Ammon's horn (tissue), 1 donor: ENCODE measurements around the gene GORAB.

Experiments
- DNase-seq: peaks from one replicate; pipeline ENCODE4 v3.0.0-alpha.2; 2016; ENCODE audit warnings: low spot score

The GORAB gene

DNA sequence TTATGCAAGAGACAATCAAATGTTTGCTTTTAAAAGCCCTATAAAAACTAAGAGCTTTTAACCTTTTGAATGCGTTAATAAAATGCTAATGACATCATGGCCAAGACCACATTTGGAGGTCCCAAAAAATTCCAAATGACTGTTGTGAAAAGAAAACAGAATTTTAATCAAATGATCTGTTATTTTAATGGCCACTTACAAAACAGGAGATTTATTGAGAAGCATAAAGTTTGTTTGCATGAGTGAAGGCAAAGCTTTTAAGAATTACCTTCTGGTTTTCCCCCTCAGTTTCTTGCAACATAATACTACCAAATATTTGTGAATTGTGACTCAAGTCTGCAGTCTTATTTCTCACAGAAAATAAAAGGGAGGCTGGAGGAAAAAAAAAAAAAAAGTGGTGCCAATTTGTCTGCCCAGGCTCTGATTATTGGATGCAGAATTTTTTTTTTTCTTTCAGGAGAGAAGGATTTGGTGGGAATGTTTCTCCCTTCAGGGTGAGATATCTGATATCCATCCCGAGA, 60.7 kb downstream of the GORAB start:
- no peak for DNase-seq

- DNase-seq: no peak
Measured at GRCh38 chr1:170593173-170594011, 61.4 kb downstream of the GORAB start.

- DNase-seq: no peak
Measured at GRCh38 chr1:170594066-170594626, 62.2 kb downstream of the GORAB start.

GRCh38 chr1:170596701-170597100, 64.7 kb downstream of the GORAB start:
- DNase-seq: no peak

GRCh38 chr1:170598618-170599017, 66.7 kb downstream of the GORAB start:
- DNase-seq: no peak

DNA sequence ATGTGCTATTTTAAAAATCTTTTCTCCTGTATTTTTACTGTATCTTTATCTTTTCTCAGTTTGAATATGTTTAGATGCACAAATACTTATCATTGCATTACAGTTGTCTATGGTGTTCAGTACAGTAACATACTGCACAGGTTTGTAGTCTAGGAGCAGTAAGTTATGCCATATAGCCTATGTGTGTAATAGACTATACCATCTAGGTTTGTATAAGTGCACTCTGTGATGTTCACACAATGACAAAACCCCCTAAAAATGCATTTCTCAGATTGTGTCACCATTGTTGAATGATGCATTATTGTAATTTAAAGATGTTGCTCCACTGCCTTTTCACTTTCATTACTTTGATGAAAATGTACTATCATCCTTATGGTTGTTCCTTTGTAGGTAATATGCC, 67.1 kb downstream of the GORAB start:
- no peak for DNase-seq

DNA sequence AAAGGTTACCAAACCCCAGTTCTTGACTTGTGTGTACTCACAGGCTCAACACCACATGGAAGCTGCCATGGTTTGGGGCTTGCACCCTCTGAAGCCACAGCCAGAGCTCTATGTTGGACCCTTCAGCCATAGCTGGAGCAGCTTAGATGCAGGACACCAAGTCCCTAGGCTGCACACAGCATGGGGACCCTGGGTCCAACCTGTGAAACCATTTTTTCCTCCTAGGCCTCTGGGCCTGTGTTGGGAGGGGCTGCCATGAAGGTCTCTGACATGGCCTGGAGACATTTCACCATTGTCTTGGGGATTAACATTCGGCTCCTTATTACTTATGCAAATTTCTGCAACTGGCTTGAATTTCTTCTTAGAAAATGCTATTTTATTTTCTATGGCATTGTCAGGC, 69.9 kb downstream of the GORAB start:
- no peak for DNase-seq
